Endothelial cell of umbilical vein (primary cell): Measurements from ENCODE around the gene SUPT5H.

Source experiments
- CTCF ChIP-seq, 2 donors: IDR thresholded peaks; 1 replicate in 1 of 2; 2 replicates in 1 of 2; pipeline ENCODE4 v1.5.1; 2011; ENCODE audit warnings: low read length in 2 of 2, mild to moderate bottlenecking in 2 of 2, moderate library complexity in 2 of 2, control low read depth in 1 of 2, inconsistent platforms in 1 of 2, low read depth in 1 of 2; ENCODE audit not compliant: insufficient read depth in 1 of 2; ENCODE audit errors: extremely low read depth in 1 of 2
- EZH2 ChIP-seq: IDR thresholded peaks from 2 replicates; pipeline ENCODE4 v1.6.1; 2012; ENCODE audit warnings: borderline replicate concordance, low read depth, mild to moderate bottlenecking, moderate library complexity, low read length, inconsistent platforms; ENCODE audit not compliant: severe bottlenecking

- no peak for TF ChIP-seq CTCF (IDR thresholded peaks at IDR 0.05; ENCODE audit: extremely low read depth in 1 of 2, insufficient read depth in 1 of 2, low read depth in 1 of 2, low read length in 2 of 2)
- peak; percentile 40 for TF ChIP-seq EZH2
Measured at GRCh38 chr19:39506944-39507714, 61.7 kb downstream of the SUPT5H start.
